GM18505 (cell line): Measurements from ENCODE around the gene CALR.

Experiments used
- ATAC-seq: cut with Tn5 transposase; IDR thresholded peaks from one replicate; pipeline ENCODE4 v1.9.1; 2021; ENCODE audit not compliant: unreplicated experiment
- POLR2A ChIP-seq: IDR thresholded peaks from 4 replicates; pipeline ENCODE4 v1.6.1; 2011; ENCODE audit warnings: borderline replicate concordance; ENCODE audit not compliant: insufficient read depth, insufficient read length; ENCODE audit errors: extremely low read depth

CALR gene

GRCh38 chr19:12987190-12987589 is 48.8 kb downstream of the CALR start:
- no peak for ATAC-seq
- no peak for TF ChIP-seq POLR2A

DNA sequence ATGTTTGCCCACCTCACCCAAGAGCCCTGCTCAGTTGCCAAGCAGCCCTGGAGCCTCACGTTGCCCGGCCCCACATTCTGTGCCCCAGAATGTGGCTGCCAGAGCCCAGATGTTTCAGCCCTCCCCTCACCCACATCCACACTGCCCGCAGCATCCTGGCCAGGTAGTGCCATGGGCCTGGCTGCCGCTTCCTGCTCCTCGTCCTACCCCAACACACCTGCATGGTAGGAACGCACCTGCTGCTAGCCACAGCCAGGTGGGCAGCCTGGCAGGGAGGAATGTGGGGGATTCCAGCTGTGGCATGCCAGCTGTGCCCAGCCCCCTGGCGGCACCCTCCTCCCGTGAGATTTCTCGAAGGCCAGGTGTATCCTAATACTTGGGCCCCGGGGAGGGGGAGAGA is 49.4 kb downstream of the CALR start:
- no peak for ATAC-seq
- no peak for TF ChIP-seq POLR2A

DNA sequence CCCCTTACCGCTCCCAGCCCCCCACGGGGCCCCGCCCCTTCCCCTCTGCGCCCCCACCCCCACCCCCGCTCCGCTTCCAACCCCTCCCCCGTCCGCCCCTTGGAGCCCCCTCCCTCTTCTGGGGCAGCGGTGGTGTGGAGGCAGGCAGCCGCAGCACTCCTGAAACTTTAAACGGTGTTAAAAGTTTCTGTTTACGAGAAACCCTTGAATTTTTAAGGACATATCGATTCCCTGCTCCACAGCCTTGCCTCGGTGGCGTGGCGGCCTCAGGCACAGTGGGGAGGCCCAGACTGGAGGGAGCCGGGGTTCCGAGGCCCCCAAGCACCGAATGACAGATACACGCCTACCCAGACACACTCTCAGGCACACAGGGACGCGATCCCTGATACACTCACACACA is 52.0 kb downstream of the CALR start:
- no peak for TF ChIP-seq POLR2A
- ATAC-seq = no peak

GRCh38 chr19:12990853-12991252 is 52.4 kb downstream of the CALR start:
- TF ChIP-seq POLR2A = no peak
- no peak for ATAC-seq

GRCh38 chr19:12991296-12991695 is 52.9 kb downstream of the CALR start:
- no peak for TF ChIP-seq POLR2A
- no peak for ATAC-seq

DNA sequence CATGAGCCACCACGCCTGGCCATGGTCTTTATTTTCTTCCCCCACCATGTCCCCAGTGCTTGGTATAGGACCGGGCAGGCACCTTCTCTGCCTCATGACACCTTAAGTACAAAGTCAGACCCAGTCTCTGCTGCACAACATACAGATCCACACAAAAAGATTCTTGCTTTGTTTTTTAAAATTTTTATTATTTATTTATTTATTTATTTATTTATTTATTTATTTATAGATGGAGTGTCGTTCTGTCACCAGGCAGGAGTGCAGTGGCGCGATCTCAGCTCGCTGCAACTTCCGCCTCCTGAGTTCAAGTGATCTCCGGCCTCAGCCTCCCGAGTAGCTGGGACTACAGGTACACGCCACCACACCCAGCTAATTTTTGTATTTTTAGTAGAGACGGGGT is 54.3 kb downstream of the CALR start:
- ATAC-seq = no peak
- no peak for TF ChIP-seq POLR2A

GRCh38 chr19:12993562-12993961 is 55.2 kb downstream of the CALR start:
- TF ChIP-seq POLR2A = no peak
- no peak for ATAC-seq
